Activated CD4-positive, alpha-beta T cell treated with anti-CD3 and anti-CD28 coated beads for 36 hours (primary cell): ENCODE measurements around the gene PATZ1. TPM values are rescaled to one million over a fixed set of nuclear protein-coding genes. Genes with fewer than 3 reads are reported as not detected.
"Not testable (repeated sequence)": the region's sequence is repeated elsewhere in the genome, so short reads cannot be mapped to it uniquely, and the experiment has no call there.

Experiments used
- ATAC-seq: fragments of 200-7000 bp; cut with Tn5 transposase; one replicate; pipeline ENCODE4 v1.10.0; 2021; ENCODE audit warnings: mild to moderate bottlenecking, moderate library complexity
- CTCF ChIA-PET: fragments of 350-600 bp; sonication (Branson Sonifier 250); formaldehyde crosslinking; loops from one replicate; lab custom pipeline; 2021; ENCODE audit warnings: antibody characterized with exemption; lab: Charles Lee
- POLR2A ChIA-PET: fragments of 350-600 bp; sonication (Branson Sonifier 250); formaldehyde crosslinking; loops from one replicate; lab custom pipeline; 2021; ENCODE audit warnings: antibody characterized with exemption, inconsistent platforms; lab: Charles Lee
- DNase-seq: peaks from one replicate; pipeline ENCODE4 v3.0.0-alpha.2; 2020
- H3K27ac Mint-ChIP-seq: one replicate; pipeline ENCODE4 v1.8.0; 2021; ENCODE audit warnings: mixed read lengths
- H3K27me3 Mint-ChIP-seq: one replicate; pipeline ENCODE4 v1.8.0; 2021; ENCODE audit warnings: mixed read lengths
- H3K36me3 Mint-ChIP-seq: one replicate; pipeline ENCODE4 v1.8.0; 2021; ENCODE audit warnings: low read depth, mixed read lengths
- H3K4me1 Mint-ChIP-seq: one replicate; pipeline ENCODE4 v1.8.0; 2021; ENCODE audit warnings: mixed read lengths
- H3K4me3 Mint-ChIP-seq: one replicate; pipeline ENCODE4 v1.8.0; 2021; ENCODE audit warnings: mild to moderate bottlenecking, moderate library complexity, mixed read lengths
- H3K9me3 Mint-ChIP-seq: one replicate; pipeline ENCODE4 v1.8.0; 2021; ENCODE audit warnings: low read depth, mixed read lengths
- intact Hi-C, 2 experiments: fragments of 100-400 bp; cut with DNase I in 1 of 2; cut with micrococcal nuclease in 1 of 2; formaldehyde crosslinking; loops; one replicate each; pipeline versions ENCODE4 v1.14.2 to v1.15.1; 2022 to 2024; cut with DNase I, micrococcal nuclease
- total RNA-seq, 2 experiments: library from RNA; stranded (reverse); gene quantifications; one replicate each; pipeline ENCODE4 v1.2.3, GENCODE V29; 2021

Gene PATZ1
- total RNA-seq: 10 to 100 TPM; 22.9 to 23.9 TPM

GRCh38 chr22:31346255-31346732, at the start of gene PATZ1:
PATZ1 (minus strand) TSS chr22:31346346; CDS start chr22:31345602, 744 bp downstream.
- ATAC-seq (peak; percentile 48), DNase-seq (peak; percentile 86)
- ChIA-PET CTCF (interaction anchor here (0.6 to 1.3 kb wide), 4 partner anchors 9 to 138 kb away, joined by 3 to 4 read pairs (median 4); no protein-coding TSS in a partner anchor), POLR2A (interaction anchor here (0.5 to 1.6 kb wide), 5 partner anchors 15 to 377 kb away, joined by 3 to 7 read pairs (median 3); partner anchors contain the start of gene DRG1)
- Mint-ChIP-seq H3K9me3 (no peaks in the 10 kb centered on the region), H3K27ac (peak within 1 kb of the TSS; percentile 92), H3K4me3 (peak within 1 kb of the TSS; percentile 90), H3K4me1 (peaks cover 38% of the 10 kb centered on the region), H3K27me3 (no peaks in the 10 kb centered on the region), H3K36me3 (peaks cover 37% of the 10 kb centered on the region)
- intact Hi-C loops: loop anchor here (1.0 to 10.0 kb wide), 8 partner anchors 53 to 599 kb away; partner anchors contain the start of genes PIK3IP1 (in 2 of the 2), SFI1 (in 2 of the 2), DEPDC5 (in 1 of the 2) and DRG1 (in 1 of the 2)

- POLR2A ChIA-PET: interaction anchor here (0.7 kb wide), 1 partner anchor 287 kb away, joined by 4 read pairs; the partner anchor contains the start of gene SELENOM
Measured at GRCh38 chr22:31394326-31394725, 48.2 kb upstream of the PATZ1 start.

GRCh38 chr22:31393893-31394292, 47.7 kb upstream of the PATZ1 start:
- H3K9me3 Mint-ChIP-seq: peaks cover 2% of the 10 kb centered on the region
- intact Hi-C loops: no loop called here
- DNase-seq (peak; percentile 19), ATAC-seq (no peak)
- H3K27ac Mint-ChIP-seq: no peak overlapping the region
- H3K4me1 Mint-ChIP-seq: peaks cover 2% of the 10 kb centered on the region
- H3K4me3 Mint-ChIP-seq: no peak overlapping the region
- POLR2A ChIA-PET: interaction anchor here (0.7 kb wide), 1 partner anchor 286 kb away, joined by 4 read pairs; the partner anchor contains the start of gene SELENOM
- CTCF ChIA-PET: interaction anchor here (0.9 kb wide), 1 partner anchor 10 kb away, joined by 3 read pairs; no protein-coding TSS in a partner anchor
- peaks cover 2% of the 10 kb centered on the region for H3K27me3 Mint-ChIP-seq
- no peaks in the 10 kb centered on the region for H3K36me3 Mint-ChIP-seq

More at GRCh38 chr22:31394326-31394725, 48.2 kb upstream of the PATZ1 start:
- CTCF ChIA-PET: interaction anchor here (0.9 kb wide), 1 partner anchor 10 kb away, joined by 3 read pairs; no protein-coding TSS in a partner anchor
- H3K27me3 Mint-ChIP-seq: peaks cover 2% of the 10 kb centered on the region
- H3K36me3 Mint-ChIP-seq: no peaks in the 10 kb centered on the region
- peaks cover 3% of the 10 kb centered on the region for H3K4me1 Mint-ChIP-seq
- intact Hi-C loops: no loop called here
- no peak overlapping the region for H3K27ac Mint-ChIP-seq
- ATAC-seq (no peak), DNase-seq (no peak)
- no peak overlapping the region for H3K4me3 Mint-ChIP-seq
- H3K9me3 Mint-ChIP-seq: peaks cover 2% of the 10 kb centered on the region

- ATAC-seq (peak; percentile 83), DNase-seq (peak; percentile 16)
- H3K36me3 Mint-ChIP-seq, intact Hi-C loops, H3K4me3 Mint-ChIP-seq, CTCF ChIA-PET, H3K27ac Mint-ChIP-seq, H3K9me3 Mint-ChIP-seq, POLR2A ChIA-PET, H3K27me3 Mint-ChIP-seq, H3K4me1 Mint-ChIP-seq: not testable (repeated sequence)
Measured at GRCh38 chr22:31378651-31379050, 32.5 kb upstream of the PATZ1 start.

- H3K4me1 Mint-ChIP-seq: peaks cover 6% of the 10 kb centered on the region
- H3K4me3 Mint-ChIP-seq: no peak overlapping the region
- ATAC-seq (no peak), DNase-seq (no peak)
- H3K9me3 Mint-ChIP-seq: no peaks in the 10 kb centered on the region
- intact Hi-C loops: no loop called here
- POLR2A ChIA-PET: no interaction called here
- H3K27me3 Mint-ChIP-seq: no peaks in the 10 kb centered on the region
- no peak overlapping the region for H3K27ac Mint-ChIP-seq
- CTCF ChIA-PET: no interaction called here
- no peaks in the 10 kb centered on the region for H3K36me3 Mint-ChIP-seq
Measured at GRCh38 chr22:31378123-31378522, 32.0 kb upstream of the PATZ1 start.

- DNase-seq (no peak), ATAC-seq (no peak)
- Mint-ChIP-seq H3K4me3 (no peak overlapping the region), H3K27ac (no peak overlapping the region), H3K4me1 (peaks cover 6% of the 10 kb centered on the region), H3K27me3 (no peaks in the 10 kb centered on the region), H3K36me3 (no peaks in the 10 kb centered on the region), H3K9me3 (no peaks in the 10 kb centered on the region)
- ChIA-PET CTCF (interaction anchor here (1.1 kb wide), 1 partner anchor 10 kb away, joined by 3 read pairs; no protein-coding TSS in a partner anchor), POLR2A (no interaction called here)
- intact Hi-C loops: no loop called here
Measured at GRCh38 chr22:31377612-31378011, 31.5 kb upstream of the PATZ1 start.

GRCh38 chr22:31367426-31367825, 21.3 kb upstream of the PATZ1 start:
- ATAC-seq: no peak
- no peak overlapping the region for H3K4me3 Mint-ChIP-seq
- ChIA-PET CTCF (interaction anchor here (0.7 kb wide), 1 partner anchor 10 kb away, joined by 3 read pairs; no protein-coding TSS in a partner anchor), POLR2A (no interaction called here)
- intact Hi-C loops: no loop called here
- H3K36me3 Mint-ChIP-seq: no peaks in the 10 kb centered on the region
- H3K27ac Mint-ChIP-seq: no peak overlapping the region
- H3K9me3 Mint-ChIP-seq: no peaks in the 10 kb centered on the region
- no peaks in the 10 kb centered on the region for H3K27me3 Mint-ChIP-seq
- no peaks in the 10 kb centered on the region for H3K4me1 Mint-ChIP-seq
- DNase-seq: no peak

GRCh38 chr22:31363885-31364465, 17.8 kb upstream of the PATZ1 start:
- intact Hi-C loops: no loop called here
- Mint-ChIP-seq H3K9me3 (no peaks in the 10 kb centered on the region), H3K27ac (no peak overlapping the region), H3K27me3 (no peaks in the 10 kb centered on the region), H3K4me1 (no peaks in the 10 kb centered on the region), H3K4me3 (no peak overlapping the region), H3K36me3 (no peaks in the 10 kb centered on the region)
- DNase-seq (no peak), ATAC-seq (no peak)
- POLR2A ChIA-PET: interaction anchor here (0.6 kb wide), 1 partner anchor 10 kb away, joined by 4 read pairs; no protein-coding TSS in a partner anchor
- CTCF ChIA-PET: no interaction called here

- intact Hi-C loops: no loop called here
- Mint-ChIP-seq H3K9me3 (no peaks in the 10 kb centered on the region), H3K4me1 (no peaks in the 10 kb centered on the region), H3K27me3 (no peaks in the 10 kb centered on the region), H3K36me3 (no peaks in the 10 kb centered on the region), H3K27ac (no peak overlapping the region), H3K4me3 (no peak overlapping the region)
- DNase-seq (no peak), ATAC-seq (no peak)
- POLR2A ChIA-PET: no interaction called here
- CTCF ChIA-PET: no interaction called here
Measured at GRCh38 chr22:31361743-31362142, 15.6 kb upstream of the PATZ1 start.

- H3K4me1 Mint-ChIP-seq: no peaks in the 10 kb centered on the region
- CTCF ChIA-PET: no interaction called here
- no peak overlapping the region for H3K27ac Mint-ChIP-seq
- ATAC-seq: no peak
- no peaks in the 10 kb centered on the region for H3K36me3 Mint-ChIP-seq
- H3K4me3 Mint-ChIP-seq: no peak overlapping the region
- peaks cover 2% of the 10 kb centered on the region for H3K27me3 Mint-ChIP-seq
- POLR2A ChIA-PET: no interaction called here
- H3K9me3 Mint-ChIP-seq: no peaks in the 10 kb centered on the region
- intact Hi-C loops: no loop called here
- DNase-seq: no peak
Measured at GRCh38 chr22:31360029-31360428, 13.9 kb upstream of the PATZ1 start.

- H3K36me3 Mint-ChIP-seq: no peaks in the 10 kb centered on the region
- no peak for ATAC-seq
Measured at GRCh38 chr22:31354515-31354914, 8.4 kb upstream of the PATZ1 start.

GRCh38 chr22:31350410-31350863, 4.3 kb upstream of the PATZ1 start:
- CTCF ChIA-PET: no interaction called here
- H3K9me3 Mint-ChIP-seq: no peaks in the 10 kb centered on the region

More at GRCh38 chr22:31354515-31354914, 8.4 kb upstream of the PATZ1 start:
- no peak for DNase-seq
- no peaks in the 10 kb centered on the region for H3K4me1 Mint-ChIP-seq
- ChIA-PET CTCF (no interaction called here), POLR2A (no interaction called here)
- H3K27me3 Mint-ChIP-seq: peaks cover 2% of the 10 kb centered on the region
- no peak overlapping the region for H3K4me3 Mint-ChIP-seq
- H3K9me3 Mint-ChIP-seq: no peaks in the 10 kb centered on the region
- intact Hi-C loops: no loop called here
- H3K27ac Mint-ChIP-seq: no peak overlapping the region

More at GRCh38 chr22:31350410-31350863, 4.3 kb upstream of the PATZ1 start:
- Mint-ChIP-seq H3K4me3 (no peak overlapping the region), H3K4me1 (peaks cover 6% of the 10 kb centered on the region), H3K36me3 (no peaks in the 10 kb centered on the region), H3K27me3 (no peaks in the 10 kb centered on the region), H3K27ac (no peak overlapping the region)
- intact Hi-C loops: no loop called here
- no peak for ATAC-seq
- DNase-seq: no peak
- POLR2A ChIA-PET: no interaction called here
